ENCODE results near the gene LKAAEAR1.

Gene LKAAEAR1

GRCh38 chr20:64038224-64038564, 46.0 kb downstream of the LKAAEAR1 start:
- no peak for DNase-seq (ENCODE audit: low read depth in 2 of 2)

GRCh38 chr20:64037498-64038213, 46.5 kb downstream of the LKAAEAR1 start:
- DNase-seq (ENCODE audit: low read depth in 2 of 2) = no peak

DNA sequence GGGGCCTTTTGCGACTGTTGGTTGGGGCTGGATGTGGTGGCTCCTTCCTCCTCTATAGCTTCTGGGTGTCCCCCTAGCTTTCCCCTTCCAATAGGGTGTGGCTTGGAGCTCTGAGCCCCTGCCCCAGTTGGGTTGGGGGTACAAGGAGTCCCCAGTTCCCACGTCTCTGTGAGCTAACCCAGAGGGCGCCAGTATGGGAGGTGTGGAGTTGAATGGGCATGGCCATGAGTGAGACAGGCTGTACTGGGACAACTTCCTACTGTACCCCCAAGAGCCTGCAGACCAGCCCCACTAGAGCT, 47.0 kb downstream of the LKAAEAR1 start:
- no peak for DNase-seq (ENCODE audit: low read depth in 2 of 2)

DNA sequence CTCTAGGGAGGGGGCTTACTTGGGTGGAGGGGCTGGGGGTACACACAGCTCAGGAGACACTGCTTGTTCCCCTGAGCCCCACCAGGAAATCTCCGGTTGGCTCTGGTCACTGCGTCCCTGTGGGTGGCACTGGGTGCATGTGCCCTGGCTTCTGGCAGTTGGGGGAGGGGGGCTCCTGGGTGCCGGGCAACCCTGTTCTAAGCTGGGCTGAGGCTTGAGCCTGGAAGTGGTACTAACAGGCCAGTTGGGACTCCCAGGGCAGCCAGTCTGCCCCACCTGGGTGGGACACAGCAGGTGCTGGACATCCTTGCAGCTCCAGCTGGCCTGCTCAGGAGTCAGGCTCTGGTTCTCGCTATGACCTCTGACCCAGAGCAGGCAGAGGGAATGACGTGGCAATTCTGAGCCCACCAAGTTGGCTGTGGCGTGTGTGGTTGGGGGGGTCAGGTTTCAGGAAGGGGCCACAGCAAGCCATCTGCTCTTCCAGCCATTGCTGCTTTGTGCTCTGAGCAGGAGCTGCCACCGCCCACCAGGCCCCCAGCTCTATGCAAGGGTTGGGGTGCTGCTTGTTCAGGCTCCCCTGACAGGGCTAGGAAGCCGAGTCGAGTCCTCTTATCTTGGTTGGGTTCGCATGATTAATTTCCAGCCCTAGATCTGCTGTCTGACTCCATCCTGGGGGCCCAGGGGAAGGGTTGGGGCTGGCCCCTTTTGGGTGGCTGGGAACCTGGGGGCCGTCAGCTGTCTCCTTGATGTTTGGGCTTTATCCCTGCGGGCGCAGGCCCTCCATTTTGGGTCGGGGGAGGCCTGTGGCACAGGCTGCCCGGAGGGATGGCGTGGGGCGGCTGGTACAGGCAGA, 47.6 kb downstream of the LKAAEAR1 start:
- DNase-seq (ENCODE audit: low read depth in 2 of 2) = no peak

DNA sequence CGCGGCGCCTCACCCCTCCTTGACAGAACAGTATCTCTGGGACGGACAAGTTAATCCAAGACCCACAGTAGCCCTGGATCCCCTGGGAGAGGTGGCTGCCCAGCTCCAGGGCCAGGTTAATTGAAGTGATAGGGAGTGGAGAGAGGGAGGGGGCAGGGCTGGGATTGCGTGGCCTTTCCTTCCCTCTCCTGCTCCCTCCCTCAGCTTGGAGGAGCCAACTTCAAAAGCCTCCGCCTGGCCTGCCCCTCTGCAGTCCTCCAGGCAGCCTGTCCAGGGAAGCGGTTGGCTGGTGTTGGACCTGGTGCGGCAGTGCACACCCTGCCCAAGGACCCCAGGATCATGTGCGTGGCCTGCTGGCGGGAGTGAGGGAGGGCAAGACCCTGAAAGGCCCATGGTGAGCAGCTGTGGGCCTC, 48.3 kb downstream of the LKAAEAR1 start, which contains the start of gene C20orf204:
Gene C20orf204, plus strand, starts transcription at position 250 of the 413 bp plus-strand sequence. Its CDS starts 142 bp downstream, at position 392.
- DNase-seq (ENCODE audit: low read depth in 2 of 2) = no peak

DNA sequence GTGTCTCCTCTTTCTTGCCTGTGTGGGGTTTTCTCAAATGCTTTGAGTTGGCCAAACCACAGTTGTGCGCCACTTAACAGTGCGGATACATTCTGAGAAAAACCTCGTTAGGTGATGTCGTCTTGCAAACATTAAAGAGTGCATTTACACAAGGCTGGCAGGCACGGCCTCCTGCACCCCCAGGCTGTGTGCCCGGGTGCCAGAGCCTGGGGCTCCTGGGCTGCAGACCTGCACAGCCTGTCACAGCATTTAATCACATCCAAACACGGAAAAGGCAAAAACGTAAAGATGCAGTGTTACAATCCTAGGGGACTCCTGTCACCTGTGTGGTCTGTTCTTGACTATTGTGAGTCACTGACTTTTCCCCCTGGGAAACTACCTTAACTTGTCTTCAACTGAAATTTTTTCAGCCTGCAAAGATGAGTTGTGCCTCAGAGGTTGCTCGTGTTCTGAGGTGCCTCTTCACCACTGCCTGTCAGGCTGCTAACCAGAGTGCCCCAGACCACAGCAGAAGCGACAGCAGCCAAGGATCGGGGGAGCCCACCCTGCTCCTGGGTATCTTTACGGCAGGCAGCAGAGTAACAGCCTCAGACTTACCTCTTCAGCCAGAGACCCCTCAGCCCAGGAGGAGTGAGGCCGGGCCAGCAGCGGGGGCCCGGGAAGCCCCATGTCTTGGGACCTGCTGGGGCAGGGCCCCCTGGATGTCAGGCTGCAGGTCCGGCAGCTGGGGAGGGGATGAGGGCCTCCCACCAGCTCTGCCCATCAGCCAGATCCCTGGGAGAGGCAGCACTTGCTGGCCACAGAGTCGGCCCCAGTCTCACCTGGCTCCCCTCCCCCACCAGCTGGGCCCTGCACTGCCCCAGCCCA, 48.9 kb downstream of the LKAAEAR1 start:
- DNase-seq (ENCODE audit: low read depth in 2 of 2) = no peak

- DNase-seq (ENCODE audit: low read depth in 2 of 2) = no peak
Observed at GRCh38 chr20:64033981-64034493, 50.2 kb downstream of the LKAAEAR1 start.
